GM23338 (cell line): ENCODE data around the gene RPA3. TPM values are rescaled to one million over a fixed set of nuclear protein-coding genes. Genes with fewer than 3 reads are reported as not detected.

Experiments
- ATAC-seq: fragments of 200-7000 bp; cut with Tn5 transposase; 3 replicates; pipeline ENCODE4 v1.9.1; 2020
- DNase-seq: peaks from one replicate; pipeline ENCODE4 v3.0.0-alpha.2; 2015; ENCODE audit warnings: low spot score
- H2AFZ ChIP-seq: fragments of 200-600 bp; sonication (generic); 2 replicates; pipeline ENCODE4 v1.8.0; 2016; ENCODE audit warnings: antibody characterized with exemption, mild to moderate bottlenecking, moderate library complexity
- H3F3A ChIP-seq: fragments of 200-600 bp; sonication (generic); replicated peaks from 2 replicates; pipeline ENCODE4 v1.8.0; 2017; ENCODE audit warnings: antibody characterized with exemption, mixed run types, low read depth
- H3K27ac ChIP-seq: fragments of 200-600 bp; sonication (generic); 2 replicates; pipeline ENCODE4 v1.6.1; 2016; ENCODE audit warnings: low read depth
- H3K27me3 ChIP-seq: fragments of 200-600 bp; sonication (generic); 2 replicates; pipeline ENCODE4 v1.8.0; 2016; ENCODE audit warnings: mild to moderate bottlenecking, mixed run types, moderate library complexity; ENCODE audit not compliant: insufficient read depth
- H3K36me3 ChIP-seq: fragments of 200-600 bp; sonication (generic); 2 replicates; pipeline ENCODE4 v1.8.0; 2016; ENCODE audit warnings: mild to moderate bottlenecking; ENCODE audit not compliant: insufficient read depth
- H3K4me1 ChIP-seq: fragments of 200-600 bp; sonication (generic); 2 replicates; pipeline ENCODE4 v1.8.0; 2016; ENCODE audit warnings: mild to moderate bottlenecking, moderate library complexity; ENCODE audit not compliant: insufficient read depth
- H3K4me2 ChIP-seq: fragments of 200-600 bp; sonication (generic); 2 replicates; pipeline ENCODE4 v1.7.1; 2017; ENCODE audit warnings: mixed run types
- H3K4me3 ChIP-seq: fragments of 200-600 bp; sonication (generic); 2 replicates; pipeline ENCODE4 v1.6.1; 2016; ENCODE audit warnings: mixed run types
- H3K79me2 ChIP-seq: fragments of 200-600 bp; sonication (generic); replicated peaks from 2 replicates; pipeline ENCODE4 v1.8.0; 2017; ENCODE audit warnings: mild to moderate bottlenecking; ENCODE audit not compliant: insufficient read depth
- H3K9me2 ChIP-seq: fragments of 200-600 bp; sonication (generic); 2 replicates; pipeline ENCODE4 v1.8.0; 2017; ENCODE audit not compliant: insufficient read depth
- H4K20me1 ChIP-seq: fragments of 200-600 bp; sonication (generic); replicated peaks from 2 replicates; pipeline ENCODE4 v1.8.0; 2017; ENCODE audit warnings: mild to moderate bottlenecking; ENCODE audit not compliant: insufficient read depth
- H3K27ac Mint-ChIP-seq: 2 replicates; pipeline ENCODE4 v1.8.0; 2020; ENCODE audit warnings: inconsistent platforms, mild to moderate bottlenecking, moderate library complexity, mixed read lengths
- H3K27me3 Mint-ChIP-seq: 3 replicates; pipeline ENCODE4 v1.8.0; 2022; ENCODE audit warnings: low read depth, mild to moderate bottlenecking, moderate library complexity, mixed read lengths, inconsistent platforms; ENCODE audit not compliant: insufficient read depth, poor library complexity
- H3K36me3 Mint-ChIP-seq: 3 replicates; pipeline ENCODE4 v1.8.0; 2021; ENCODE audit warnings: low read depth, mild to moderate bottlenecking, inconsistent platforms, moderate library complexity, mixed read lengths
- H3K4me1 Mint-ChIP-seq: 3 replicates; pipeline ENCODE4 v1.8.0; 2020; ENCODE audit warnings: mild to moderate bottlenecking, inconsistent platforms, mixed read lengths
- H3K4me3 Mint-ChIP-seq: 3 replicates; pipeline ENCODE4 v1.8.0; 2021; ENCODE audit warnings: moderate library complexity, mild to moderate bottlenecking, inconsistent platforms, mixed read lengths
- H3K9me3 Mint-ChIP-seq: 3 replicates; pipeline ENCODE4 v1.8.0; 2020; ENCODE audit warnings: moderate library complexity, mild to moderate bottlenecking, inconsistent platforms, mixed read lengths
- CTCF ChIP-seq, 2 experiments: fragments of 200-600 bp in 1 of 2; sonication (generic) in 1 of 2; conservative IDR thresholded peaks; 2 replicates each; pipeline versions ENCODE4 v1.5.1 to v1.6.1; 2016 to 2017; ENCODE audit warnings: antibody characterized with exemption in 2 of 2, low read depth in 2 of 2, mild to moderate bottlenecking in 2 of 2, moderate library complexity in 1 of 2
- ETS1 ChIP-seq: IDR thresholded peaks from 2 replicates; pipeline ENCODE4 v1.6.1; 2016; ENCODE audit warnings: antibody characterized with exemption
- ZNF114 ChIP-seq: fragments of 250-450 bp; sonication (Bioruptor Pico); IDR thresholded peaks from 2 replicates; pipeline ENCODE4 v1.5.0; 2020; ENCODE audit warnings: mild to moderate bottlenecking, moderate library complexity
- ZNF462 ChIP-seq: fragments of 250-450 bp; sonication (Bioruptor Pico); IDR thresholded peaks from 2 replicates; pipeline ENCODE4 v1.5.0; 2020; ENCODE audit warnings: mild to moderate bottlenecking, moderate library complexity
- polyA plus RNA-seq: library from polyadenylated mRNA; unstranded; fragments of >200 nt; fragmentation: Nextera tagmentation; extraction: Ambion mirVana; gene quantifications from 2 replicates; pipeline ENCODE4 v1.2.1, GENCODE V29; 2016
- total RNA-seq: library from RNA; depleted of rRNA; stranded (reverse); fragments of >200 nt; shearing (Covaris generic); gene quantifications from 2 replicates; pipeline ENCODE4 v1.2.3, GENCODE V29; 2014

The RPA3 gene
- total and polyA plus RNA-seq, 2 experiments from 2014 or later, result 74.9 to 287 TPM

- TF ChIP-seq ZNF114 (CRISPR knock-in tag) (no peak), ZNF462 (CRISPR knock-in tag) (no peak), ETS1 (no peak)
These were observed 47.0 kb upstream of the RPA3 start (continued) for GRCh38 chr7:7765422-7765821.

GRCh38 chr7:7764520-7765396 lies 46.4 kb upstream of the RPA3 start:
- H3K9me2 ChIP-seq, result no peaks in the 10 kb centered on the region
- Mint-ChIP-seq H3K27ac (no peak overlapping the region), H3K9me3 (no peaks in the 10 kb centered on the region), H3K36me3 (no peaks in the 10 kb centered on the region), H3K27me3 (no peaks in the 10 kb centered on the region), H3K4me3 (no peak overlapping the region), H3K4me1 (peaks cover 5% of the 10 kb centered on the region; the same call in 2 of the 3 replicates)
- no peak for TF ChIP-seq ZNF462 (CRISPR knock-in tag)
- 0 out of 4 replicates have a peak, but pooled peaks of 1 of the 2 experiments have one; percentile 5 for TF ChIP-seq CTCF (conservative IDR thresholded peaks at IDR 0.05; ENCODE audit: low read depth in 2 of 2)
- no peaks in the 10 kb centered on the region for H3K27me3 ChIP-seq
- H3K4me1 ChIP-seq, result peaks cover 7% of the 10 kb centered on the region; the same call in 1 of the 2 replicates
- no peak for DNase-seq
- H3K79me2 ChIP-seq, result no peaks in the 10 kb centered on the region
- no peaks in the 10 kb centered on the region for H3K36me3 ChIP-seq
- no peaks in the 10 kb centered on the region for H3F3A ChIP-seq
- H3K4me2 ChIP-seq, result no peak overlapping the region
- no peak for ATAC-seq
- H3K27ac ChIP-seq, result no peak overlapping the region
- no peak overlapping the region for H2AFZ ChIP-seq
- no peak overlapping the region for H3K4me3 ChIP-seq
- H4K20me1 ChIP-seq, result no peaks in the 10 kb centered on the region
